GM19193 (cell line): Measurements from ENCODE around the gene METTL17.

Experiments used
- POLR2A ChIP-seq: IDR thresholded peaks from 4 replicates; pipeline ENCODE4 v1.6.1; 2011; ENCODE audit not compliant: insufficient read depth, insufficient read length; ENCODE audit errors: extremely low read depth

The METTL17 gene

DNA sequence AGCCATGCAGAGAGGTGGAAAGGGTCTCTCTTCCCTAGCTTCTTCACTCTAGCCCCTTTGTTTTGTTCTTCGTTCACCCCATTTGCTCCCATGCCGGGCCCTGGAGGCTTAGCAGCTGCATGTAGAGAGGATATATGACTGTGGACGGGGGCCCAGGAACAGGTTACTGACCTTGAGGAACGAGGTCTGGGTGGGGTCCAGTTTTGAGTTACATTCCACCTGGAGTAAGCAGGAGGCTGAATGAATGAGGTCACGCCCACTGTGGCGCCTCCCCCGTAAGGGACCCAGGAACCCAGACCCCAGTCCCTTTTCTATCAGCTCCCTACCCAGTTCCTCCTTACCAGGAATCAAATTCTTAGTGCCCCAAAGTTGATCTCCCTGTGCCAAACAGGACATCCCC, 28.5 kb downstream of the METTL17 start:
- no peak for TF ChIP-seq POLR2A

DNA sequence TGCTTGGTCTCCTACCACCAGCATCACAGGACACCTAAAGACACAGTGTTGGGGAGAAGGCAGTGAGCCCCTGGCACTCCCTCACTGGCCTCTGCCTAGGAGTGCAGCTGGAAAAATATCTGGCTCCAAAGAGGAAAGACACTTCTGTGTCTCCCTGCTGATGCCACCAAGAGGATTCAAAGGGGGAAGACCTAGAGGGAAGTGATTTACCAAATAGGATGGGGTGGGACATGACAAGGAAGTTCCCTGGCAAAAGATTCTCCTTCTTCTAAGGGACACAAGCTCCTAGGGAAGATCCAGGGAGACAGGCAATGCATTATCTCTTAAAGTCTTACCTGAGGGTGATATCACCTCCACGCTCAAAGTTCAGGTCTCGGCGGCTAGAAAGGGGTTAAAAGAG, 29.0 kb downstream of the METTL17 start:
- no peak for TF ChIP-seq POLR2A

DNA sequence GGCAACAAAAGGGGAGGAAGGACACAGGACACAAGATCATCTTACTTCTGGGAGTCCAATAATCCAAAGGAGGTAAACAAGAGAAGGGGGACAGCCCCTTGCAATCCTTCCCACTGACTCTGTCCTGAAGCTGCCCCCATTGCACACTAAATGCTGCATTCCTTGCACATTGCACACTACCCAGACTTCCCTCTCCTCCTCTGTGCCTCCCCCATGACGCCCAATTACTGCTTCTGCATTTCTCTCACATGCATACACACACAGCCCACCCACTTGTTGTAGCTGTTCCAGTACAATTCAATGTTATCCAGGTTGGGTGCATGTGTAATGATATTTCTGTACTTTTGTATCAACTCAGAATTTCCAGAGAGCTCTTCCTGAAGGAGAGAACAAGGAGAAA, 29.6 kb downstream of the METTL17 start:
- no peak for TF ChIP-seq POLR2A

DNA sequence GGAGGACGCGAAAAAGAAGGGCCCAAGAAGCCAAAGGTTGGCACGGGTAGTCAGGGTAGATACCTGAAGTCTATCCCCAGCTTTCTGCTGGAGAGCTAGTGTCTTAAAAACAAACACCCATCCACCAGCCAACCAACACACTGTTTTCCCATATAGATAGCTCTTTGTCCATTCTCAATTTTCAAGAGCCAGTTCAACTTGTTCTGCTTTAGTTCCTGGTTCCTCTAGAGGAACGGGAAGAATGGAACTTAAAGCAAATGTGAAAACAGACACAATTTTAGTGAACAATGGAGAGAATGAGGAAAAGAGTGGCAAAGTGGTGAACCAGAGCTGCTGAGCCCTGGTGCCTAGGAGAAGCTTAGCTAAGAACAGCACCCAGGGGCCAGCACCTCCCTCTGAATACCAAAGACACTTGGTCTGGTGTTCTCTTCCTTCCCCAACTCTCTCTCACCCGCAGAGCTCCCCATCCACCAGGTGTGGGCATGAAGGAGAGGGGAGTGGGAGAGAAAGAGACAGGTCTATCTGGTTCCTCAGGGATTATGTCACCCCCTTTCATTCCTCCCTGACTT, 31.3 kb downstream of the METTL17 start:
- no peak for TF ChIP-seq POLR2A

DNA sequence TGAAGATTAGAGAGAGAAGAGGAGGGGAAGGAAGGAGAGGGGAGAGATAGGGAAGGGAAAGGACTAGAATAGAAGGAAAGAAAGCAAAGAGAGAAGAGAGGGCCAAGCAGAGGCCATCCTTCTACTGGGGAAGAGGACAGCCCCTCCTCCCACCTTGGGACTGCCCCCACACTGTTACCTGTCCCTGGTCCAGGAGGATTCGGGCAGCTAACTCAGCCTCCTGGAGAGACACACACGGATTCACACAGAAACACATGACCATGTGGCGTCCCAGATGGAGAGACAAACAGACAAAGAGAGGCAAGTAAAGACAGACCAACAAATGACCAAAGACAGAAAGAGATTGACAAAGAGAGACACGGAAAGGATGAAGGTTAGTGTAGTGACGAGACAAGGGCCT, 32.9 kb downstream of the METTL17 start:
- TF ChIP-seq POLR2A, result no peak

DNA sequence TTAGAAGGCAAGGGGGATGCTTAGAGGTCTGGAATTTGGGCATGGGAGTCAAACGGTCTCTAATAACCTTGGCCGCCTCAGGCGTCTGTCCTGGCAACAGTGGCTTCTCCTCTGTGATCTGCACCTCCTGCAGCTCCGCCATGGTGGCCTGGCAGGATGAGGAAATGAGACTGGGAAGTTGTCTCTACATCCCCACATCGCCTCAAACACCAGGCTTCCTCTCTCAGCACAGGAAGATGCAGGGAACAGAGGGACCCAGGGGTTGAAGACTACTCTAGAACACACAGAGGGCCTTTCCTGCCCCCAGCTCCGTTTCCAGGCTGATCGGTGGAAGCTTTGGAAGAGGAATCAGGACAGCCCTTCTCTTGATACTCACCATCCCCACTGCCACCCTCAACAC, 33.4 kb downstream of the METTL17 start:
- TF ChIP-seq POLR2A, result no peak

DNA sequence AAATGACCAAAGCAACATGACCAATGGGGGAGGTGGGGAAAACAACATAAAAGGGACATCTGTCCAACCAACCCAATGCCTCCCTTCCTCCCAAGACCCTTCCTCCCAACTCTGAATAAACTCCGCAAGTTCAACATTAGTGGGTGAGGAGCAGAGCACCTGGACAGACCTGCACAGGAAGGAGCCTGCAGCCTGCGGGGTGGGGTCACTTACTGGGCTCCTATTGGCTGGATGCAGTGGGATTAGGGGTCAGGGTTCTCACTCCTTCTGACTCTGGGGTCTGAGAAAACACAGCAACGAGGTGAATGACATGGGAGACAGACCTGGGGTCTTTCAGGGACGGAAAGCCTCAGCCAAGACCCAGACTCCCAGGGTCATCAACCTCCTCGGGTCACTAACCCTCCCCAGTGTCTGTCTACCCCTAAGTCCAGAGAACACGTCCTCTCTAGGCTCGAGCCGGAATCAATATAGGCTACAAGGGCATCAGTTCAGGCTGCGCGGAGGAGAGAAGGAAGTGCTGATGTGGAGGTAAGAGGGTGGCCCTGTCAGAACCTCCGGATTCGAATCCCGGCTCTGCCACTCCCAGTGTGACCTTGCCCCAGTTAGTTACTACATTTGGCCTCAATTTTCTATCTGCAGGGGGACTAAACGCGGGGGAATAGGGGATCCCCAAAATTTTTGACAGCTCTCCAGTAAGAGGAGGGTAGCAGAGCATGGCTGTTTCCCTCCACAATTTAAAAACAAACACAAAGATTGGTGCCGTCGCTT, 34.2 kb downstream of the METTL17 start:
- TF ChIP-seq POLR2A, result no peak

DNA sequence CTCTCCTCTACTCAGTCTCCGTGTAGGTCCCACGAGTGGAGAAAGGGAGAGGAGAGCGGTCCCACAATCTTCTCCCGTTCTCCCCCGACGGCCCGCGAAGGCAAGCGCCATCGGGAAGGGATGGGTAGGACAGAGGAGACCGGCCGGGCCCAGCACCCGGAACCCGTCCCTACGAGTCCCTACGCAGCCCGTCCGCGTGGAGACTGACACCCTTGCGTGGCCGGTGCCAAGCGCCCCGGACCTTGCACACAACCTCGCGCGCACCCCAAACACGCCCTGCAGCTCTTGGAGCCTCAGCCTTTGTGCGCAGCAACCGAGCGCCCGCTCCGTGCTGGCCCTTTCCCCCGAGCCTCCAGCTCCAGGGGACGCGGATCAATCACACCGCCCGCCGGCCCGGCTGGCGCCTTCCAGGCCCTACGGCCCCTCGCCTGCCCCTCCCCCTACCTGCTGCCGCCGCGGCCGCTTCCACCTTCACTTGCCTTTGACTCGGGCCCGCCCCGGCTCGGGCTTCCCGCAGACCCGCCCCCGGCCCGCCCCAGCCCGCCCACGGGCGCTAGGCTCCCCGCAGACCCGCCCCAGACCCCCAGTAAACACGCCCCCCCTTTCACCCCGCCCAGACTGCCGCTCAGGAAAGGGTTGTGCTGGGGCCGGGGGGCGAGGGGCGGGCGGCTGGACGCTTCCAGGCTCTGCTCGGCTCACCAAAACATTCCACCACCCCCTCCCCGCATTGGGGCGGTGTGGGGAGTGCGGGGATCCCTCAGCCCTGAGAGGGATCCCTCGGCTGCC, 35.0 kb downstream of the METTL17 start, which contains the start of gene NDRG2:
Gene NDRG2 (minus strand): TSS at position 477 of the 786 bp plus-strand sequence. CDS start 1,746 bp downstream, outside the sequence.
- TF ChIP-seq POLR2A, result no peak

DNA sequence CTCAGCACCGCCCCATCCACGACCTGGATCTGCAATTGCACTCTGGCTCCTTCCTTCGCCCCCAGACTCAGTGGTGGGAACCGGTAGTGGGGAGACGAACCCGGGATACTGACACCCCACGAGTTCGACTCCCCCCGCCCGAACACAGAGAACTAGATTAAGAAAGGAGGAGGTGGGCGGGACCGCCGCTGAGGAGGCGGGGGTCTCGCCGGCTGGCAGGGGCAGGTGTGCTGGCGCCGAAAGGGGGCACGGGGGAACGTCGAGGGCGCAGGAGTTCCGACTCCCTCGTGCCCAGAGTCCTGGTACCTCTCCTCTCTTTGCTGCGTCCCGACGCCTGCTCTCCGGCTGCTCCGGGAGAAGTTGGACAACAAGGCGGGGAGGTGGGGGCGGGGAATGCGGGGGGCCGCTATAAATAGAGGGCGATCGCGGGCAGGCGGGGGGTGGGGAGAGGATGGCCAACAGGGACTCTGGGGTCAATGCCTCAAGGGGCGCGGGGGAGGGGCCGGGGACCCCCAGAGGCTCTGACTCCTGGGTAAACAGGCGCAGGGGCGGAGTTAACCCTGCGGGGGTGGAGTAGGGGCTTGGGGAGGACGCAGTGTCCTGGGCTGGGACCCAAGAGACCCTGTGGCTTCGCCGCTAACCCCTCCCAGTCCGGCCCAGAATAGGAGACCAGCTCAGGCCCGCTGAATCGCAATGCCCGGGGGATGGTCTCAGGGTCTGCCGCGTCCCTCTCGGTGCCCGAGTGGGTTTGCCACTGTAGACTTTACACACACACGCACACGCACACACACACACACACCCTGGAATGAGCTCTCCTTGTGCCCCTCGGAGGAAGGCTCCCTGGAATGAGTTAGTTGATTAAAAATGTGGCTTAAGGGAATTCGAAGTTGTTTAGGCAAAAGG, 35.8 kb downstream of the METTL17 start:
- no peak for TF ChIP-seq POLR2A

DNA sequence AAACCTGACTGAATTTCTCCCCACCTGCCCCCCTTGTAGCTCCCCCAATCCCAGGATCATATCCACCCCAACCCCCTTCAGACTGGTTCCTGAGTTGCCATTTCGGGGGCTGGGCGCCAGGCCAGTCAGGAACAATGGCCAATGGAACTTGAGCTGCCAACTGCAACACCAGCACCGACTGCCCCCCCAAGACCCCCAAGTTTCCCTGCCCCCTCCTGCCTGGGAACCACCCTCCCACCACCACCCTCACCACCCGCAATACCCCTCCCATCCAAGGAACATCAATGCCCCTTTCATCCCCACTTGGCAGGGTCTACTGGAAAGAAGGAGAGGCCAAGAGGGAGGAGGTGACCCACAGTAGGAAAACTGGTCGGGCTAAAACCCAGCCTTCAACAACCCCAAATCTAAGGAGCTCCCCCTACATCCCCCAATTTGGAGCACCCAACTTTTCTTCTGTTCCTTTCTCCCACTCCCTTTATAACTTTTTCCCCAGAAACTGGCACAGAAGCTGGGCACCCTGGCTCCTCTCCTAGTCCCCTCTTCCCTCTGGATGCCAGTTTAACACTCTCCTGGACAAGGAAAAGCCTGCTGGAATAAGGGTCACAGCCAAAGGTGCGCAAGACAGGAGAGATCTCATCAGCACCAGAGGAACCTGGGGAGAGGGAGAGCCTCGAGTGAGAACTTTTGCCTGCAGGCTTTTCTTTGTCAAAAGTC, 36.7 kb downstream of the METTL17 start:
- TF ChIP-seq POLR2A, result no peak

DNA sequence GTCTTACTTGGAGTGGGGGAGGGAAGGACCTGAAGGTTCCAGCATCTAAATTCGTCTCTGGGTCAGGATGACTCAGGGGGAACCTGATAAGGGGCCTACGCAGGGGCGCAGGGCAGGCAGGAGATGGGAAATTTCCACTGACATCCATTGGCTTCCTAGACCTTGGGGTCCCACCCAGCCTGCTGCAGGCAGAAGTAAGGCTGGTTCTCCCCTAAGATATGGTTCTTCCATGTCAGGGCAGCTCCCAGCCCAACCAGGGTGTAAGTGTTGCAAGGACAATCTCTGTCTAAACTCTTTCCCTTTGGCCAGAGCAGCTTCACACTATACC, 37.2 kb downstream of the METTL17 start:
- TF ChIP-seq POLR2A, result no peak

DNA sequence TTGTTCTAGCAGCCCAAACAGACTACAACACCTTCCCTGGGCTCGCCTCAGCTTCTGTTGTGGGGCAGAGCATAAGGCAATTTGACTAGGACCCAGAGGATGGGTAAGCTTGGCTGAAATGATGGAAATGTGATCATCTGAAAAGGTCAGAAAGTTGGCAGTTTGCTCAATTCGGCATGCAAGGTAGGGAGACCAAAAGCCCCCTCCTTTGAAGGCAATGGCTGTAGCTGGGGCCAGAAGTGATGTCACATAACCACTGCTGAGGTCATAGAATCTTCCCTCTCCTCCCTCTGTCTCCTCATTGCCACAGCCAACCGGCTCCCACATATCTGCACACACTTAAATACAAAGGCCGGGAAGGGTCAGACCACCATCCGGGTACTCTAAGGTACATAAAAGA, 40.1 kb downstream of the METTL17 start, which contains the start of gene TPPP2:
Gene TPPP2 (plus strand): TSS at position 301 of the 400 bp plus-strand sequence. CDS start 365 bp downstream, outside the sequence.
- no peak for TF ChIP-seq POLR2A

DNA sequence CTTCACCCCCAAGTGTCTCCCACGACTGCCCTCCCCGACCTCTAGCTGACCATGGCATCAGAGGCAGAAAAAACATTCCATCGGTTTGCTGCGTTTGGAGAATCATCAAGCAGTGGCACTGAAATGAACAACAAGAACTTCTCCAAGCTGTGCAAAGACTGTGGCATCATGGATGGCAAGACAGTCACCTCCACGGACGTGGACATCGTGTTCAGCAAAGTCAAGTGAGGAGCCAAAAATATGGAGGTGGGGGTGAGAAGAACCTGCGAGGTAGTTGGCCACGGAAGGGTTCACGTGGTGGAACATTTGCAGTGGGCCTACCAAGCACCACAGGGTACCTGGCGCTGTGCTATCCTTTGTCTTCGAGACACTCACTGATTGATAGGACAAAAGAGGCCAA, 40.8 kb downstream of the METTL17 start:
- no peak for TF ChIP-seq POLR2A
